GM19328 (cell line): ENCODE results near the gene NCAM2.

Experiments used
- ATAC-seq: cut with Tn5 transposase; IDR thresholded peaks from one replicate; pipeline ENCODE4 v1.9.1; 2021; ENCODE audit warnings: mild to moderate bottlenecking, moderate library complexity; ENCODE audit not compliant: unreplicated experiment

NCAM2 gene

GRCh38 chr21:20997636-20998455 lies at the start of gene NCAM2:
Gene NCAM2, plus strand, starts transcription at chr21:20998409.
- ATAC-seq, result no peak

GRCh38 chr21:20949884-20950283 lies 48.3 kb upstream of the NCAM2 start:
- ATAC-seq, result no peak

GRCh38 chr21:20965816-20966215 lies 32.4 kb upstream of the NCAM2 start:
- ATAC-seq, result no peak

GRCh38 chr21:20968391-20968790 lies 29.8 kb upstream of the NCAM2 start:
- ATAC-seq, result no peak

GRCh38 chr21:20970691-20971090 lies 27.5 kb upstream of the NCAM2 start:
- ATAC-seq, result no peak

- ATAC-seq, result no peak
Observed at GRCh38 chr21:20971296-20971921, 26.8 kb upstream of the NCAM2 start.

GRCh38 chr21:20994790-20995189 lies 3.4 kb upstream of the NCAM2 start:
- ATAC-seq, result no peak

GRCh38 chr21:20996421-20997310 lies 1.5 kb upstream of the NCAM2 start:
- ATAC-seq, result no peak

GRCh38 chr21:20997311-20997635 lies 936 bp upstream of the NCAM2 start:
- no peak for ATAC-seq

- ATAC-seq, result no peak
Observed at GRCh38 chr21:20998456-20998789, 214 bp downstream of the NCAM2 start.

- no peak for ATAC-seq
Observed at GRCh38 chr21:20998886-20999285, 677 bp downstream of the NCAM2 start.

GRCh38 chr21:20999659-21000058 lies 1.4 kb downstream of the NCAM2 start:
- no peak for ATAC-seq

GRCh38 chr21:21000591-21001175 lies 2.5 kb downstream of the NCAM2 start:
- no peak for ATAC-seq

GRCh38 chr21:21001591-21002100 lies 3.4 kb downstream of the NCAM2 start:
- no peak for ATAC-seq

- ATAC-seq, result no peak
Observed at GRCh38 chr21:21002153-21002552, 3.9 kb downstream of the NCAM2 start.

GRCh38 chr21:21003701-21004100 lies 5.5 kb downstream of the NCAM2 start:
- ATAC-seq, result no peak

- no peak for ATAC-seq
Observed at GRCh38 chr21:21007606-21008005, 9.4 kb downstream of the NCAM2 start.

- no peak for ATAC-seq
Observed at GRCh38 chr21:21010228-21010627, 12.0 kb downstream of the NCAM2 start.

- ATAC-seq, result no peak
Observed at GRCh38 chr21:21010698-21011097, 12.5 kb downstream of the NCAM2 start.

- ATAC-seq, result no peak
Observed at GRCh38 chr21:21018821-21019220, 20.6 kb downstream of the NCAM2 start.

GRCh38 chr21:21019681-21020080 lies 21.5 kb downstream of the NCAM2 start:
- ATAC-seq, result no peak
